RKO (cell line): ENCODE results near the gene PLEKHH1.
"Not testable (repeated sequence)": the region's sequence is repeated elsewhere in the genome, so short reads cannot be mapped to it uniquely, and the experiment has no call there.

Source experiments
- DNase-seq: peaks from one replicate; pipeline ENCODE4 v3.0.0-alpha.2; 2016; ENCODE audit warnings: low spot score

PLEKHH1 gene

GRCh38 chr14:67533754-67534085, 630 bp downstream of the PLEKHH1 start:
- peak; percentile 49 for DNase-seq

DNA sequence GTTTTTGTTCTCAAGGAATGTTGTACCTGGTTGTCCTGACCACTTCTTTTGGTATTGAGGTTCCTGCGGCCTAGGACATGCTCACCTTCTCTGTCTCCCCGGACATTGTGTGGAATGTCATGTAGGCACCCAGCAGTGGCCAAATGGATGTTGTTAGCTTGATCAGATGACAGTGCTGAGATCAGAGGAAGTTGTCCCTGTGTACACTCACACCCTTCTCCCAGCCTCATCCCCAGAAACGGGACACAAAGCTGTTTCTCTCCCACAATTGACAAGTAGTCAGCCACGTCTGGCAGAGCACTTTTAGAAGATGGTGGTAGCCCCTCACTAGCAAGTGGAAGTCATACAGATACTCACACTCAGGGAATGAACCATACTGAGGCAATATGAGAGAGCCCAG, 3.0 kb downstream of the PLEKHH1 start:
- DNase-seq, result no peak

GRCh38 chr14:67537736-67538135, 4.6 kb downstream of the PLEKHH1 start:
- DNase-seq, result no peak

DNA sequence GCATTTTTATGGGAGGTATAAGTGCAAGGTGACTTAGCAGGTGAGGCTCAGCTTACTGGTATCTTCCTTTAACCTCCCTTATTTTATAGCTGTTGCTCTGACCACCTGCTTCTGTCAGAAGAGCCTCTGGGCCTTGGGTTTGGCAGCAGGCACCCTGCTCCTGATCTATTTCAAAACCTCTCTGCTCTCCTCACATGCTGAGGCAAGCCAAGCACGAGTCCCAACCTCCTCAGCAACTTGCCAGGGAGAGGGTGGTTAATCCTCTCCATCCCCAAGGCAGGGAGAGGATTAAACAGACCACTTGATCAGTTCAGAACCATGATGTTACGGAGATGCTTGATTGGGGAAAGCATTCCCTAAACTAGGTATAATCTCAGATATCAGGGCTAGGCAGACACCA, 5.4 kb downstream of the PLEKHH1 start:
- no peak for DNase-seq

GRCh38 chr14:67539116-67539515, 6.0 kb downstream of the PLEKHH1 start:
- no peak for DNase-seq

- DNase-seq, result no peak
These were observed 8.6 kb downstream of the PLEKHH1 start for GRCh38 chr14:67541448-67542387.

GRCh38 chr14:67542620-67543019, 9.5 kb downstream of the PLEKHH1 start:
- DNase-seq, result not testable (repeated sequence)

- no peak for DNase-seq
These were observed 11.5 kb downstream of the PLEKHH1 start for GRCh38 chr14:67544590-67544989.

- no peak for DNase-seq
These were observed 14.2 kb downstream of the PLEKHH1 start for GRCh38 chr14:67547224-67547780.

- no peak for DNase-seq
These were observed 16.6 kb downstream of the PLEKHH1 start for GRCh38 chr14:67549734-67550133.

GRCh38 chr14:67551123-67551522, 18.0 kb downstream of the PLEKHH1 start:
- DNase-seq, result no peak

- no peak for DNase-seq
These were observed 18.9 kb downstream of the PLEKHH1 start for GRCh38 chr14:67551940-67552339.

DNA sequence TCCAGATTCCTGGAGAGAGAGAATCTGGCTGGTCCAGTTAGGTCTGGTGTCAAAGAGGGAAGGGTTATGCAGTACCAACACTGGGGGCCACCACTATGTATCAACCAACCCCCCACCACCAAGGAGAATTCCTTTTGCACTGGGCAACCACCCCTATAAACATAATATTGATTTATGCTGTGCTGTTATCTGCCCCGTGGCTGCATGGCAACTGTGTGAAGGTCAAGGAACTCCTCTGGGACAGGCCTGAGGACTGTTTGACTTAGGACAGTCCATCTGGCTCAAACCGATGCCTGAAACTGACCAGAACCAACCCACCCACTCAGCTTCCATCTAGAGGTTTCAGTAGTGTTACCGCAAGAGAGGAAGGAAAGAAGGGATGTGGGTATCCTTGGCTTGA, 20.5 kb downstream of the PLEKHH1 start:
- no peak for DNase-seq

- no peak for DNase-seq
These were observed 21.3 kb downstream of the PLEKHH1 start for GRCh38 chr14:67554341-67554740.

- DNase-seq, result no peak
These were observed 22.5 kb downstream of the PLEKHH1 start for GRCh38 chr14:67555518-67556090.

DNA sequence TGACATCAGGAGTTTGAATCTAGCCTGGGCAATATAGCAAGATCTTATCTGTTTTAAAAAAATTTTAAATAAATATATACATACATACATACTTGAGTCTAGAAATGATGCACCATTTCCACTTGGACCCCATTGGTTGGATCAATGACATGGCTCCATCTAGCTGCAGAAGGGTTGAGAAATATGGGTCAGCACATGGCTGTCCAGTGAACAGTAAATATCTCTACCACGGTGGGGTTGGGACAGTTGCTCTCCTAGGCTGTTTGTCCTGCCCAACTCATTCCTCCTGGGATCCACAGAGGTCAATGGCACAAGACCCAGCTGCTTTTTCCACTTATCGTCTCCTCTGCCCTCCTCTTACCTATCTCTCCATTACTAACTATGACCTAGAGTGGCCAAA, 23.6 kb downstream of the PLEKHH1 start:
- no peak for DNase-seq

- no peak for DNase-seq
These were observed 24.0 kb downstream of the PLEKHH1 start for GRCh38 chr14:67557118-67557517.

GRCh38 chr14:67557656-67558055, 24.6 kb downstream of the PLEKHH1 start:
- no peak for DNase-seq

GRCh38 chr14:67559639-67560038, 26.5 kb downstream of the PLEKHH1 start:
- DNase-seq, result no peak

- no peak for DNase-seq
These were observed 29.1 kb downstream of the PLEKHH1 start for GRCh38 chr14:67562025-67562775.

DNA sequence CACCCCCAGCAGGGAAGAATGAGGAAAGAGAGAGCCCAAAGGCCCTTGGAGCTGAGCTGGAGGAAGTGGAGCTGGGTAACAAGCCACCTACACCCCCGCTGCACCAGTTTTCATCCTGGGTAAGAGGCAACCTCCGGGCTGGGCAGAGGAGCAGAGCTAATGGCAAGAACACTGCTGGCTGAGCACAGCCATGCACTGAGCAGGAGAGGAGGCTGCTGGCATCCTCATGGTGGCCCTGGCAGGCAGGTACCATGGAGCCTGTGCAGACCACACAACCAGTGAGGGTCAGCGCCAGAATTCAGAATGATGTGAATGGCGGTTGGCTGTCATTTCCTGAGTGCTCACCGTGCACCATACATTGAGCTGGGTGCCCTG, 29.7 kb downstream of the PLEKHH1 start:
- DNase-seq, result no peak

- no peak for DNase-seq
These were observed 31.1 kb downstream of the PLEKHH1 start for GRCh38 chr14:67564236-67564635.

GRCh38 chr14:67566908-67567307, 33.8 kb downstream of the PLEKHH1 start:
- DNase-seq, result no peak
